Measurements from ENCODE around the gene TEX14. TPM values are rescaled to one million over a fixed set of nuclear protein-coding genes. Genes with fewer than 3 reads are reported as not detected.
A peak's percentile ranks its signal among the peaks of the same experiment; 100 is the strongest.

The TEX14 gene
- total and polyA plus RNA-seq, 10 of the 15 experiments (the other 5 are each of a cell fraction or from before 2014, with no cell fraction given) = 0.15 to 1.3 (median 0.66) TPM

DNA sequence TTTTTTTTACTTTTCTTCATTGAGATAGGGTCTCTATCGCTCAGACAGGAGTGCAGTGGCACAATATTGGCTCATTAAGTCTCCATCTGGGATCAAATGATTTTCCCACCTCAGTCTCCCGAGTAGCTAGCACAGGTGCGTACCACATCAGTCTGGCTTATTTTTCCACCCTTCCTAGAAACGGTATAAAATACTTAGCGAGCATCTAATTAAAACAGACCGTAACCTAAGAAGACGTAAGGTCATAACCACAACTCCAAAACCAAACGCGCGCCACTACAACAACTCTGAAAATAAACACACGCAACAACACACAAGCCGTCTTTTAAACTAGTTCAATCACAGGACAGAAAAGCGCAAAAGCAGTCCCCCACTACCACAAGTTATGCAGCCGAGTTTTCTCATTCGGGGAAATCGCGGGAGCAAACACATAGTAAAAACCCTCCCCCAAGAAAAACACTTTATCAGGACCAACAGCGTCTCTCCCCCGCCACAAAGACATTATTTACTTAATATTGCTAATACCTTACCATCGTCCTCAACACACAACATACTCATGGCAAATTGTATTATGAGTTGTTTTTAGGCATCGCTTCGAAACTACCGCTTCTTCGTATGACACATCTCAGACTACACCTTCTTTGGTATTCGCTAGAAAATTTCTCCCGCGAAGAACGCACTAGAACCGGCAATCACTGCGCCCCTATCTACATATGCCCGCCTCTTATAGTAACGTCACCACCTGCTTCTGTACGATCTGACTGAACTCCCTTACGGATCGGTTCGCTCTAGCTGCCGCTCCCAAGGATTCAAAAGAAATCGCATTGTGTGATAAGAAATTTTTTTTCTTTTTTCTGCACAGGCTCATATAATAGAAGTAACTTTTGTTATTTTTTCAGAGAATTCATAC is 32.8 kb downstream of the TEX14 start (continued):
- TF ChIP-seq, protein P1, sequence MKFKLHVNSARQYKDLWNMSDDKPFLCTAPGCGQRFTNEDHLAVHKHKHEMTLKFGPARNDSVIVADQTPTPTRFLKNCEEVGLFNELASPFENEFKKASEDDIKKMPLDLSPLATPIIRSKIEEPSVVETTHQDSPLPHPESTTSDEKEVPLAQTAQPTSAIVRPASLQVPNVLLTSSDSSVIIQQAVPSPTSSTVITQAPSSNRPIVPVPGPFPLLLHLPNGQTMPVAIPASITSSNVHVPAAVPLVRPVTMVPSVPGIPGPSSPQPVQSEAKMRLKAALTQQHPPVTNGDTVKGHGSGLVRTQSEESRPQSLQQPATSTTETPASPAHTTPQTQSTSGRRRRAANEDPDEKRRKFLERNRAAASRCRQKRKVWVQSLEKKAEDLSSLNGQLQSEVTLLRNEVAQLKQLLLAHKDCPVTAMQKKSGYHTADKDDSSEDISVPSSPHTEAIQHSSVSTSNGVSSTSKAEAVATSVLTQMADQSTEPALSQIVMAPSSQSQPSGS (IDR thresholded peaks at IDR 0.05; ENCODE audit: low read length) = peak; percentile 100
- TF ChIP-seq NFYA (IDR thresholded peaks at IDR 0.05; ENCODE audit: borderline replicate concordance, low read depth, low read length) = no peak
- TF ChIP-seq SUZ12 (IDR thresholded peaks at IDR 0.05; ENCODE audit: unreplicated experiment) = no peak
- no peak for TF ChIP-seq ZZZ3 (IDR thresholded peaks at IDR 0.05; ENCODE audit: control insufficient read depth, insufficient read length, low read depth)
- peak; percentile 16; the same call in 1 of the 2 replicates for TF ChIP-seq SMC3 (IDR thresholded peaks at IDR 0.05; ENCODE audit: borderline replicate concordance, low read length)
- TF ChIP-seq, protein P2, sequence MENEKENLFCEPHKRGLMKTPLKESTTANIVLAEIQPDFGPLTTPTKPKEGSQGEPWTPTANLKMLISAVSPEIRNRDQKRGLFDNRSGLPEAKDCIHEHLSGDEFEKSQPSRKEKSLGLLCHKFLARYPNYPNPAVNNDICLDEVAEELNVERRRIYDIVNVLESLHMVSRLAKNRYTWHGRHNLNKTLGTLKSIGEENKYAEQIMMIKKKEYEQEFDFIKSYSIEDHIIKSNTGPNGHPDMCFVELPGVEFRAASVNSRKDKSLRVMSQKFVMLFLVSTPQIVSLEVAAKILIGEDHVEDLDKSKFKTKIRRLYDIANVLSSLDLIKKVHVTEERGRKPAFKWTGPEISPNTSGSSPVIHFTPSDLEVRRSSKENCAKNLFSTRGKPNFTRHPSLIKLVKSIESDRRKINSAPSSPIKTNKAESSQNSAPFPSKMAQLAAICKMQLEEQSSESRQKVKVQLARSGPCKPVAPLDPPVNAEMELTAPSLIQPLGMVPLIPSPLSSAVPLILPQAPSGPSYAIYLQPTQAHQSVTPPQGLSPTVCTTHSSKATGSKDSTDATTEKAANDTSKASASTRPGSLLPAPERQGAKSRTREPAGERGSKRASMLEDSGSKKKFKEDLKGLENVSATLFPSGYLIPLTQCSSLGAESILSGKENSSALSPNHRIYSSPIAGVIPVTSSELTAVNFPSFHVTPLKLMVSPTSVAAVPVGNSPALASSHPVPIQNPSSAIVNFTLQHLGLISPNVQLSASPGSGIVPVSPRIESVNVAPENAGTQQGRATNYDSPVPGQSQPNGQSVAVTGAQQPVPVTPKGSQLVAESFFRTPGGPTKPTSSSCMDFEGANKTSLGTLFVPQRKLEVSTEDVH (IDR thresholded peaks at IDR 0.05; ENCODE audit: low read depth, partially characterized antibody) = peak; percentile 54
- TF ChIP-seq, protein P3, sequence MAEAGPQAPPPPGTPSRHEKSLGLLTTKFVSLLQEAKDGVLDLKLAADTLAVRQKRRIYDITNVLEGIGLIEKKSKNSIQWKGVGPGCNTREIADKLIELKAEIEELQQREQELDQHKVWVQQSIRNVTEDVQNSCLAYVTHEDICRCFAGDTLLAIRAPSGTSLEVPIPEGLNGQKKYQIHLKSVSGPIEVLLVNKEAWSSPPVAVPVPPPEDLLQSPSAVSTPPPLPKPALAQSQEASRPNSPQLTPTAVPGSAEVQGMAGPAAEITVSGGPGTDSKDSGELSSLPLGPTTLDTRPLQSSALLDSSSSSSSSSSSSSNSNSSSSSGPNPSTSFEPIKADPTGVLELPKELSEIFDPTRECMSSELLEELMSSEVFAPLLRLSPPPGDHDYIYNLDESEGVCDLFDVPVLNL (IDR thresholded peaks at IDR 0.05; ENCODE audit: low read depth, low read length) = peak; percentile 8; the same call in 1 of the 2 replicates
- TF ChIP-seq BRCA1 (IDR thresholded peaks at IDR 0.05; ENCODE audit: low read depth, low read length) = no peak; the same call in 1 of the 2 replicates
- TF ChIP-seq NR2C2 (IDR thresholded peaks at IDR 0.05; ENCODE audit: borderline replicate concordance, control insufficient read depth, insufficient read length, low read depth) = no peak
- TF ChIP-seq SMAD1 (IDR thresholded peaks at IDR 0.05; ENCODE audit: low read depth, partially characterized antibody) = peak; percentile 98
- TF ChIP-seq CREB1 (IDR thresholded peaks at IDR 0.05; ENCODE audit: low read depth) = peak; percentile 78
- peak; percentile 89 for TF ChIP-seq ZNF207 (IDR thresholded peaks at IDR 0.05; ENCODE audit: borderline replicate concordance)
- TF ChIP-seq CEBPB (IDR thresholded peaks at IDR 0.05; ENCODE audit: borderline replicate concordance in 1 of 2, low read depth in 2 of 2, low read length in 2 of 2) = peak in 1 of 2 experiments; percentile 99; a peak in 2 of 4 replicates
- TF ChIP-seq EED (IDR thresholded peaks at IDR 0.05; ENCODE audit: low read depth) = peak; percentile 85
- TF ChIP-seq, protein P4, sequence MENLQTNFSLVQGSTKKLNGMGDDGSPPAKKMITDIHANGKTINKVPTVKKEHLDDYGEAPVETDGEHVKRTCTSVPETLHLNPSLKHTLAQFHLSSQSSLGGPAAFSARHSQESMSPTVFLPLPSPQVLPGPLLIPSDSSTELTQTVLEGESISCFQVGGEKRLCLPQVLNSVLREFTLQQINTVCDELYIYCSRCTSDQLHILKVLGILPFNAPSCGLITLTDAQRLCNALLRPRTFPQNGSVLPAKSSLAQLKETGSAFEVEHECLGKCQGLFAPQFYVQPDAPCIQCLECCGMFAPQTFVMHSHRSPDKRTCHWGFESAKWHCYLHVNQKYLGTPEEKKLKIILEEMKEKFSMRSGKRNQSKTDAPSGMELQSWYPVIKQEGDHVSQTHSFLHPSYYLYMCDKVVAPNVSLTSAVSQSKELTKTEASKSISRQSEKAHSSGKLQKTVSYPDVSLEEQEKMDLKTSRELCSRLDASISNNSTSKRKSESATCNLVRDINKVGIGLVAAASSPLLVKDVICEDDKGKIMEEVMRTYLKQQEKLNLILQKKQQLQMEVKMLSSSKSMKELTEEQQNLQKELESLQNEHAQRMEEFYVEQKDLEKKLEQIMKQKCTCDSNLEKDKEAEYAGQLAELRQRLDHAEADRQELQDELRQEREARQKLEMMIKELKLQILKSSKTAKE (IDR thresholded peaks at IDR 0.05; ENCODE audit: low read depth, poor library complexity, severe bottlenecking) = peak; percentile 77
- TF ChIP-seq, protein P5, sequence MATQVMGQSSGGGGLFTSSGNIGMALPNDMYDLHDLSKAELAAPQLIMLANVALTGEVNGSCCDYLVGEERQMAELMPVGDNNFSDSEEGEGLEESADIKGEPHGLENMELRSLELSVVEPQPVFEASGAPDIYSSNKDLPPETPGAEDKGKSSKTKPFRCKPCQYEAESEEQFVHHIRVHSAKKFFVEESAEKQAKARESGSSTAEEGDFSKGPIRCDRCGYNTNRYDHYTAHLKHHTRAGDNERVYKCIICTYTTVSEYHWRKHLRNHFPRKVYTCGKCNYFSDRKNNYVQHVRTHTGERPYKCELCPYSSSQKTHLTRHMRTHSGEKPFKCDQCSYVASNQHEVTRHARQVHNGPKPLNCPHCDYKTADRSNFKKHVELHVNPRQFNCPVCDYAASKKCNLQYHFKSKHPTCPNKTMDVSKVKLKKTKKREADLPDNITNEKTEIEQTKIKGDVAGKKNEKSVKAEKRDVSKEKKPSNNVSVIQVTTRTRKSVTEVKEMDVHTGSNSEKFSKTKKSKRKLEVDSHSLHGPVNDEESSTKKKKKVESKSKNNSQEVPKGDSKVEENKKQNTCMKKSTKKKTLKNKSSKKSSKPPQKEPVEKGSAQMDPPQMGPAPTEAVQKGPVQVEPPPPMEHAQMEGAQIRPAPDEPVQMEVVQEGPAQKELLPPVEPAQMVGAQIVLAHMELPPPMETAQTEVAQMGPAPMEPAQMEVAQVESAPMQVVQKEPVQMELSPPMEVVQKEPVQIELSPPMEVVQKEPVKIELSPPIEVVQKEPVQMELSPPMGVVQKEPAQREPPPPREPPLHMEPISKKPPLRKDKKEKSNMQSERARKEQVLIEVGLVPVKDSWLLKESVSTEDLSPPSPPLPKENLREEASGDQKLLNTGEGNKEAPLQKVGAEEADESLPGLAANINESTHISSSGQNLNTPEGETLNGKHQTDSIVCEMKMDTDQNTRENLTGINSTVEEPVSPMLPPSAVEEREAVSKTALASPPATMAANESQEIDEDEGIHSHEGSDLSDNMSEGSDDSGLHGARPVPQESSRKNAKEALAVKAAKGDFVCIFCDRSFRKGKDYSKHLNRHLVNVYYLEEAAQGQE (IDR thresholded peaks at IDR 0.05; ENCODE audit: low read depth, low read length) = peak; percentile 46; the same call in 1 of the 2 replicates

Data from GM12878 (cell line).